ENCODE measurements around the gene SLCO1A2.

- TF ChIP-seq POLR2A (IDR thresholded peaks at IDR 0.05) = no peak
- TF ChIP-seq, protein P1, sequence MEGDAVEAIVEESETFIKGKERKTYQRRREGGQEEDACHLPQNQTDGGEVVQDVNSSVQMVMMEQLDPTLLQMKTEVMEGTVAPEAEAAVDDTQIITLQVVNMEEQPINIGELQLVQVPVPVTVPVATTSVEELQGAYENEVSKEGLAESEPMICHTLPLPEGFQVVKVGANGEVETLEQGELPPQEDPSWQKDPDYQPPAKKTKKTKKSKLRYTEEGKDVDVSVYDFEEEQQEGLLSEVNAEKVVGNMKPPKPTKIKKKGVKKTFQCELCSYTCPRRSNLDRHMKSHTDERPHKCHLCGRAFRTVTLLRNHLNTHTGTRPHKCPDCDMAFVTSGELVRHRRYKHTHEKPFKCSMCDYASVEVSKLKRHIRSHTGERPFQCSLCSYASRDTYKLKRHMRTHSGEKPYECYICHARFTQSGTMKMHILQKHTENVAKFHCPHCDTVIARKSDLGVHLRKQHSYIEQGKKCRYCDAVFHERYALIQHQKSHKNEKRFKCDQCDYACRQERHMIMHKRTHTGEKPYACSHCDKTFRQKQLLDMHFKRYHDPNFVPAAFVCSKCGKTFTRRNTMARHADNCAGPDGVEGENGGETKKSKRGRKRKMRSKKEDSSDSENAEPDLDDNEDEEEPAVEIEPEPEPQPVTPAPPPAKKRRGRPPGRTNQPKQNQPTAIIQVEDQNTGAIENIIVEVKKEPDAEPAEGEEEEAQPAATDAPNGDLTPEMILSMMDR (IDR thresholded peaks at IDR 0.05) = no peak
Observed at GRCh38 chr12:21379218-21379617, 44.5 kb upstream of the SLCO1A2 start.

Data from right lobe of liver (tissue), 4 donors.